Naive B cell (primary cell): ENCODE results near the gene COBL. TPM values are rescaled to one million over a fixed set of nuclear protein-coding genes. Genes with fewer than 3 reads are reported as not detected.

ENCODE experiments used
- ATAC-seq, 2 donors: fragments of 150-1000 bp; cut with Tn5 transposase; 2 replicates each; pipeline ENCODE4 v1.10.0; 2021; ENCODE audit warnings: low read depth in 2 of 2, mild to moderate bottlenecking in 2 of 2, moderate library complexity in 2 of 2
- DNase-seq: peaks from one replicate; pipeline ENCODE4 v3.0.0; 2022
- H3K27ac Mint-ChIP-seq, 6 donors: one replicate each; pipeline ENCODE4 v1.8.0; 2020 to 2022; ENCODE audit warnings: mild to moderate bottlenecking in 6 of 6, mixed read lengths in 6 of 6, moderate library complexity in 5 of 6, inconsistent platforms in 2 of 6
- H3K27me3 Mint-ChIP-seq, 3 donors: one replicate each; pipeline ENCODE4 v1.8.0; 2021 to 2022; ENCODE audit warnings: mixed read lengths in 3 of 3, mild to moderate bottlenecking in 1 of 3
- H3K36me3 Mint-ChIP-seq, 2 donors: one replicate each; pipeline ENCODE4 v1.8.0; 2020 to 2022; ENCODE audit warnings: mixed read lengths in 2 of 2, inconsistent platforms in 1 of 2, mild to moderate bottlenecking in 1 of 2
- H3K4me1 Mint-ChIP-seq, 3 donors: one replicate each; pipeline ENCODE4 v1.8.0; 2020 to 2022; ENCODE audit warnings: mixed read lengths in 3 of 3, inconsistent platforms in 1 of 3, mild to moderate bottlenecking in 1 of 3, moderate library complexity in 1 of 3
- H3K4me3 Mint-ChIP-seq, 8 donors: one replicate each; pipeline ENCODE4 v1.8.0; 2020 to 2022; ENCODE audit warnings: mild to moderate bottlenecking in 8 of 8, mixed read lengths in 8 of 8, moderate library complexity in 8 of 8, inconsistent platforms in 2 of 8
- H3K9me3 Mint-ChIP-seq, 7 donors: one replicate each; pipeline ENCODE4 v1.8.0; 2020 to 2022; ENCODE audit warnings: mixed read lengths in 7 of 7, mild to moderate bottlenecking in 5 of 7, inconsistent platforms in 2 of 7, moderate library complexity in 1 of 7
- polyA plus RNA-seq, 6 donors: library from polyadenylated mRNA; unstranded; fragments of 300-500 nt; fragmentation: Illumina TruSeq; gene quantifications; one replicate each; pipeline ENCODE4 v1.2.3, GENCODE V29; 2021; ENCODE audit warnings: low read depth in 6 of 6

COBL gene
- polyA plus RNA-seq, 6 donors from 2014 or later: not detected

GRCh38 chr7:51273360-51273759, 43.2 kb downstream of the COBL start:
- H3K36me3 Mint-ChIP-seq: no peaks in the 10 kb centered on the region

GRCh38 chr7:51270965-51271364, 45.6 kb downstream of the COBL start:
- H3K9me3 Mint-ChIP-seq: no peaks in the 10 kb centered on the region
- no peaks in the 10 kb centered on the region for H3K36me3 Mint-ChIP-seq
- peak overlapping the region in 1 of 8 donors; percentile 62 for H3K4me3 Mint-ChIP-seq
- DNase-seq: no peak
- no peak overlapping the region for H3K27ac Mint-ChIP-seq
- no peaks in the 10 kb centered on the region for H3K4me1 Mint-ChIP-seq
- peaks cover 0 to 10% (median 0%) of the 10 kb centered on the region in 3 donors for H3K27me3 Mint-ChIP-seq
- ATAC-seq: no peak

More at GRCh38 chr7:51273360-51273759, 43.2 kb downstream of the COBL start:
- ATAC-seq (no peak), DNase-seq (no peak)
- no peak overlapping the region for H3K4me3 Mint-ChIP-seq
- H3K27me3 Mint-ChIP-seq: peaks cover 0 to 22% (median 13%) of the 10 kb centered on the region in 3 donors
- peaks cover 0 to 4% (median 0%) of the 10 kb centered on the region in 7 donors for H3K9me3 Mint-ChIP-seq
- no peak overlapping the region for H3K27ac Mint-ChIP-seq
- no peaks in the 10 kb centered on the region for H3K4me1 Mint-ChIP-seq

- H3K4me3 Mint-ChIP-seq: no peak overlapping the region
- H3K27me3 Mint-ChIP-seq: peaks cover 0 to 10% (median 0%) of the 10 kb centered on the region in 3 donors
- H3K27ac Mint-ChIP-seq: no peak overlapping the region
- H3K4me1 Mint-ChIP-seq: no peaks in the 10 kb centered on the region
- ATAC-seq (no peak), DNase-seq (no peak)
- H3K9me3 Mint-ChIP-seq: no peaks in the 10 kb centered on the region
- no peaks in the 10 kb centered on the region for H3K36me3 Mint-ChIP-seq
Observed at GRCh38 chr7:51269911-51270310, 46.7 kb downstream of the COBL start.

- DNase-seq (no peak), ATAC-seq (no peak)
Observed at GRCh38 chr7:51269321-51269720, 47.3 kb downstream of the COBL start.

GRCh38 chr7:51268859-51269258, 47.8 kb downstream of the COBL start:
- Mint-ChIP-seq H3K4me1 (no peaks in the 10 kb centered on the region), H3K27me3 (peaks cover 0 to 5% (median 0%) of the 10 kb centered on the region in 3 donors), H3K36me3 (no peaks in the 10 kb centered on the region), H3K4me3 (no peak overlapping the region), H3K9me3 (no peaks in the 10 kb centered on the region), H3K27ac (no peak overlapping the region)
- ATAC-seq (no peak), DNase-seq (no peak)

More at GRCh38 chr7:51269321-51269720, 47.3 kb downstream of the COBL start:
- no peaks in the 10 kb centered on the region for H3K36me3 Mint-ChIP-seq
- peaks cover 0 to 10% (median 0%) of the 10 kb centered on the region in 3 donors for H3K27me3 Mint-ChIP-seq
- no peaks in the 10 kb centered on the region for H3K4me1 Mint-ChIP-seq
- no peak overlapping the region for H3K4me3 Mint-ChIP-seq
- H3K9me3 Mint-ChIP-seq: no peaks in the 10 kb centered on the region
- H3K27ac Mint-ChIP-seq: no peak overlapping the region

GRCh38 chr7:51267169-51267568, 49.4 kb downstream of the COBL start:
- Mint-ChIP-seq H3K27ac (no peak overlapping the region), H3K36me3 (no peaks in the 10 kb centered on the region), H3K9me3 (peaks cover 0 to 3% (median 0%) of the 10 kb centered on the region in 7 donors), H3K4me3 (no peak overlapping the region), H3K4me1 (no peaks in the 10 kb centered on the region), H3K27me3 (peaks cover 0 to 2% (median 0%) of the 10 kb centered on the region in 3 donors)
- DNase-seq (no peak), ATAC-seq (no peak)

- H3K27ac Mint-ChIP-seq: no peak overlapping the region
- DNase-seq: no peak
- H3K9me3 Mint-ChIP-seq: peaks cover 0 to 4% (median 0%) of the 10 kb centered on the region in 7 donors
- H3K4me3 Mint-ChIP-seq: no peak overlapping the region
- no peak for ATAC-seq
- no peaks in the 10 kb centered on the region for H3K36me3 Mint-ChIP-seq
- no peaks in the 10 kb centered on the region for H3K4me1 Mint-ChIP-seq
- H3K27me3 Mint-ChIP-seq: no peaks in the 10 kb centered on the region
Observed at GRCh38 chr7:51265066-51265907, 51.3 kb downstream of the COBL start.

- DNase-seq (no peak), ATAC-seq (no peak)
- Mint-ChIP-seq H3K36me3 (no peaks in the 10 kb centered on the region), H3K4me3 (no peak overlapping the region), H3K27ac (no peak overlapping the region), H3K4me1 (no peaks in the 10 kb centered on the region), H3K9me3 (peaks cover 0 to 4% (median 0%) of the 10 kb centered on the region in 7 donors), H3K27me3 (no peaks in the 10 kb centered on the region)
Observed at GRCh38 chr7:51263631-51264484, 52.8 kb downstream of the COBL start.

GRCh38 chr7:51262796-51263531, 53.6 kb downstream of the COBL start:
- Mint-ChIP-seq H3K4me1 (no peaks in the 10 kb centered on the region), H3K9me3 (peaks cover 0 to 4% (median 0%) of the 10 kb centered on the region in 7 donors)

GRCh38 chr7:51261950-51262795, 54.4 kb downstream of the COBL start:
- Mint-ChIP-seq H3K4me3 (no peak overlapping the region), H3K36me3 (no peaks in the 10 kb centered on the region), H3K9me3 (peaks cover 0 to 4% (median 0%) of the 10 kb centered on the region in 7 donors), H3K27ac (no peak overlapping the region), H3K27me3 (no peaks in the 10 kb centered on the region), H3K4me1 (no peaks in the 10 kb centered on the region)
- no peak for ATAC-seq
- DNase-seq: no peak

More at GRCh38 chr7:51262796-51263531, 53.6 kb downstream of the COBL start:
- Mint-ChIP-seq H3K27ac (peak overlapping the region in 1 of 6 donors; percentile 80), H3K4me3 (no peak overlapping the region), H3K36me3 (no peaks in the 10 kb centered on the region), H3K27me3 (no peaks in the 10 kb centered on the region)
- ATAC-seq (no peak), DNase-seq (no peak)

GRCh38 chr7:51261117-51261835, 55.3 kb downstream of the COBL start:
- no peaks in the 10 kb centered on the region for H3K4me1 Mint-ChIP-seq
- H3K27ac Mint-ChIP-seq: no peak overlapping the region
- H3K9me3 Mint-ChIP-seq: peaks cover 0 to 4% (median 0%) of the 10 kb centered on the region in 7 donors
- ATAC-seq (no peak), DNase-seq (no peak)
- no peak overlapping the region for H3K4me3 Mint-ChIP-seq
- no peaks in the 10 kb centered on the region for H3K27me3 Mint-ChIP-seq
- no peaks in the 10 kb centered on the region for H3K36me3 Mint-ChIP-seq

GRCh38 chr7:51260516-51260915, 56.1 kb downstream of the COBL start:
- DNase-seq (no peak), ATAC-seq (no peak)
- Mint-ChIP-seq H3K27ac (no peak overlapping the region), H3K9me3 (peaks cover 0 to 4% (median 0%) of the 10 kb centered on the region in 7 donors), H3K4me1 (no peaks in the 10 kb centered on the region), H3K27me3 (no peaks in the 10 kb centered on the region), H3K36me3 (no peaks in the 10 kb centered on the region), H3K4me3 (no peak overlapping the region)
